Type B pancreatic cell (in vitro differentiated cells): Measurements from ENCODE around the gene ECI1. TPM values are rescaled to one million over a fixed set of nuclear protein-coding genes. Genes with fewer than 3 reads are reported as not detected.

Source experiments
- DNase-seq: peaks from one replicate; pipeline ENCODE4 v3.0.0; 2021; ENCODE audit warnings: mixed read lengths; ENCODE audit not compliant: unreplicated experiment; ENCODE audit errors: extremely low spot score
- H3K27ac Mint-ChIP-seq: 2 replicates; pipeline ENCODE4 v1.8.0; 2021; ENCODE audit warnings: mild to moderate bottlenecking, mixed read lengths
- H3K27me3 Mint-ChIP-seq: 2 replicates; pipeline ENCODE4 v1.8.0; 2021; ENCODE audit warnings: mixed read lengths
- H3K36me3 Mint-ChIP-seq: 2 replicates; pipeline ENCODE4 v1.8.0; 2021; ENCODE audit warnings: mixed read lengths
- H3K4me1 Mint-ChIP-seq: one replicate; pipeline ENCODE4 v1.8.0; 2021; ENCODE audit warnings: mixed read lengths; ENCODE audit not compliant: unreplicated experiment
- H3K4me3 Mint-ChIP-seq: 2 replicates; pipeline ENCODE4 v1.8.0; 2021; ENCODE audit warnings: mild to moderate bottlenecking, mixed read lengths
- H3K9me3 Mint-ChIP-seq: 2 replicates; pipeline ENCODE4 v1.8.0; 2021; ENCODE audit warnings: mixed read lengths
- CTCF ChIP-seq: fragments of 200-600 bp; sonication (generic); conservative IDR thresholded peaks from 2 replicates; pipeline ENCODE4 v1.5.0; 2021; ENCODE audit warnings: antibody characterized with exemption, mild to moderate bottlenecking
- total RNA-seq: library from RNA; stranded (reverse); gene quantifications from 2 replicates; pipeline ENCODE4 v1.2.1, GENCODE V29; 2021; ENCODE audit warnings: low replicate concordance

The ECI1 gene
- total RNA-seq, 1 donor from 2014 or later = 72.7 TPM

DNA sequence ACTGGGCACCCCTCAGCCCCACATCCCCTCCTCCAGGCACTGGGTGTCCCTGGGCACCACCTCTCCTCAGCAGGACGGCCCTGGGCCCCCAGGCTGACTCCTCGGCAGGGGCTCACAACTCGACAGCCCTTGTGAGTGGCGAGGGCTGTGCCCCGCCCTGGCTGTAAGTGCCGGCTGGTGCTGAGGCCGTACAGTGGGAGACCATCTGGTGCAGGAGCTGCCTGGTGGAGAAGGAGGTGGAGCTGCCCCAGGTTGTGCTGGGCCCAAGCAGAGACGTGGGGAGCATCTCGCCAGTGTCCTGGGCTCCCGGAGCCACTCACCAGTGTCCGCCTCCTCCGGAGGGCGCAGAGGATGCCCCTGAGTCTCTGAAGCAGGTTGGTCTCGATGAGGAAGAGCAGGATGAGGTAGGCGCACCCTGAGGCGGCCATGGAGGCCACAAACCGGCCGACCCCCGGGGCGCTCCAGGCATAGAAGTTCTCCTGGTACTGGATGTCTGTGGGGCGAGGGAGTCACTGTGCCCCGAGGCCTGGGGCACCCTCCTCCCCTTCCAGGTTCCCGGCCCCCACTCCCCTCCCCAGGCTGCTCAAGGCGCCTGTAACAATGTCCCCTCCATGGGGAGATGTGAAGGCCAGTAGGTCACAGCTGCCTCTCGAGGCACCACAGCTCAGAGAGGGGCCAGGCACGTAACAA, 31.6 kb upstream of the ECI1 start:
- no peaks in the 10 kb centered on the region for H3K9me3 Mint-ChIP-seq
- no peaks in the 10 kb centered on the region for H3K36me3 Mint-ChIP-seq
- H3K4me1 Mint-ChIP-seq = no peaks in the 10 kb centered on the region
- no peak for DNase-seq
- H3K4me3 Mint-ChIP-seq = no peak overlapping the region
- H3K27ac Mint-ChIP-seq = no peak overlapping the region
- TF ChIP-seq CTCF = no peak
- H3K27me3 Mint-ChIP-seq = peaks cover 3% of the 10 kb centered on the region

- no peak for DNase-seq
- Mint-ChIP-seq H3K4me1 (no peaks in the 10 kb centered on the region), H3K27me3 (peaks cover 3% of the 10 kb centered on the region), H3K4me3 (no peak overlapping the region), H3K27ac (no peak overlapping the region), H3K9me3 (no peaks in the 10 kb centered on the region), H3K36me3 (no peaks in the 10 kb centered on the region)
- no peak for TF ChIP-seq CTCF
These were observed 30.9 kb upstream of the ECI1 start for GRCh38 chr16:2282262-2282661.

DNA sequence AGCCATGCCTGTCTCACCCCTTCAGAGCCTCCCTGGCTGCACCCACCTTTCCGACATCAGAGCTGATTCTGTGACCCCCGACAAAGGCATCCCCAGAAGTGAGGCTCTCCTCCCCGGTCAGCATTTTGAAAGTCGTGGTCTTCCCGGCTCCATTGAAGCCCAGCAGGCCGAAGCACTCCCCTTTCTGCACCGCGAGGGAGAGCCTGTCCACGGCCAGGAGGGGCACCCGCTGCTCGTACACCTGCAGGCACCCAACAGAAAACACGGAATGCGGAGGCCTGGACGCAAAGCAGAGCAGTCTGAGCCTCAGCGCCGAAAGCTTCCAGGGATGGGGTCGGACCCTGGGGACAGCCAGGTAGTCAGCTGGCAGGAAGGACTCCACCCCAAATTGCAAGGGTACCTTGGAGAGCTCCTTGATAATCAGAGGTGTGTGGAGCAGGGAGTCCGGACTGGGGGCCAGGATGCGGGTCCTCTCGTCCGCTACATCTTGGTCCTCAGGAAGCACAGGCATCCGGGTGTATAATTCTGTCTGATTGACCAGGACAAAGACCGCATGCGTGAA, 29.7 kb upstream of the ECI1 start:
- H3K9me3 Mint-ChIP-seq = no peaks in the 10 kb centered on the region
- H3K27me3 Mint-ChIP-seq = peaks cover 3% of the 10 kb centered on the region
- no peaks in the 10 kb centered on the region for H3K36me3 Mint-ChIP-seq
- TF ChIP-seq CTCF = no peak
- no peak overlapping the region for H3K27ac Mint-ChIP-seq
- no peak for DNase-seq
- H3K4me1 Mint-ChIP-seq = no peaks in the 10 kb centered on the region
- no peak overlapping the region for H3K4me3 Mint-ChIP-seq

DNA sequence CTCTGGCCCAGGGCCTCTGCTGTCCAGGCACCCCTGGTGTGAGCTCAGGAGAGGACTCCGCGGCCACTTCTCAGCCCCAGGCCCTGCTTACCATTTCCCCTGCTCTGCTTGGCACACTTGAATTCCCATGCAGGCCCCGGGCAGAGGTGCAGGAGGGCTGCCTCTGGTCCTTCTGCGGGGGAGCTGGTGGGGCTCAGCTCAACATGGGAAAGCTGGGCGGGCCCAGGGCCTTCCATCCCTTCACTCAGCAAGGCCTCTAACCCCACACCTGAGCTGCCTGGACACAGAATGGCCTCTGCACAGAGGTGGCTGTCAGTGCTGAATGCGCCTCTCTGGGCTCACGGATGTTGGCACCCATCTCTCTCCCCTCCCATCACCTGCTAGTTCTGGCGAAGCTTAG, 29.1 kb upstream of the ECI1 start:
- Mint-ChIP-seq H3K4me1 (no peaks in the 10 kb centered on the region), H3K4me3 (no peak overlapping the region), H3K27me3 (peaks cover 3% of the 10 kb centered on the region), H3K27ac (no peak overlapping the region), H3K36me3 (no peaks in the 10 kb centered on the region), H3K9me3 (no peaks in the 10 kb centered on the region)
- DNase-seq = no peak
- no peak for TF ChIP-seq CTCF

- Mint-ChIP-seq H3K27me3 (peaks cover 3% of the 10 kb centered on the region), H3K27ac (no peak overlapping the region), H3K36me3 (no peaks in the 10 kb centered on the region), H3K9me3 (no peaks in the 10 kb centered on the region), H3K4me3 (no peak overlapping the region), H3K4me1 (no peaks in the 10 kb centered on the region)
- no peak for TF ChIP-seq CTCF
- DNase-seq = no peak
These were observed 27.8 kb upstream of the ECI1 start for GRCh38 chr16:2278956-2279800.
